ENCODE data around the gene AUH.

AUH gene

GRCh38 chr9:91265514-91265913, 96.2 kb downstream of the AUH start:
- no peak overlapping the region for H3K4me3 ChIP-seq (ENCODE audit: low read depth, low read length)
- TF ChIP-seq CTCF (IDR thresholded peaks at IDR 0.05; ENCODE audit: insufficient read depth, low read depth, low read length, missing control alignments): no peak

GRCh38 chr9:91261417-91261816, 100.3 kb downstream of the AUH start:
- TF ChIP-seq CTCF (IDR thresholded peaks at IDR 0.05; ENCODE audit: insufficient read depth, low read depth, low read length, missing control alignments): no peak
- no peak for DNase-seq (ENCODE audit: low read depth)
- H3K4me3 ChIP-seq (ENCODE audit: low read depth, low read length): no peak overlapping the region

More at GRCh38 chr9:91265514-91265913, 96.2 kb downstream of the AUH start:
- no peak for DNase-seq (ENCODE audit: low read depth)

- no peak for DNase-seq (ENCODE audit: low read depth)
- H3K4me3 ChIP-seq (ENCODE audit: low read depth, low read length): no peak overlapping the region
- no peak for TF ChIP-seq CTCF (IDR thresholded peaks at IDR 0.05; ENCODE audit: insufficient read depth, low read depth, low read length, missing control alignments)
Measured at GRCh38 chr9:91259162-91259561, 102.6 kb downstream of the AUH start.

GRCh38 chr9:91258451-91258850, 103.3 kb downstream of the AUH start:
- no peak for TF ChIP-seq CTCF (IDR thresholded peaks at IDR 0.05; ENCODE audit: insufficient read depth, low read depth, low read length, missing control alignments)
- DNase-seq (ENCODE audit: low read depth): no peak
- H3K4me3 ChIP-seq (ENCODE audit: low read depth, low read length): no peak overlapping the region

- no peak for TF ChIP-seq CTCF (IDR thresholded peaks at IDR 0.05; ENCODE audit: insufficient read depth, low read depth, low read length, missing control alignments)
- H3K4me3 ChIP-seq (ENCODE audit: low read depth, low read length): no peak overlapping the region
- no peak for DNase-seq (ENCODE audit: low read depth)
Measured at GRCh38 chr9:91256235-91256634, 105.5 kb downstream of the AUH start.

GRCh38 chr9:91255327-91255726, 106.4 kb downstream of the AUH start:
- no peak for DNase-seq (ENCODE audit: low read depth)
- no peak for TF ChIP-seq CTCF (IDR thresholded peaks at IDR 0.05; ENCODE audit: insufficient read depth, low read depth, low read length, missing control alignments)
- no peak overlapping the region for H3K4me3 ChIP-seq (ENCODE audit: low read depth, low read length)

GRCh38 chr9:91253488-91253887, 108.2 kb downstream of the AUH start:
- DNase-seq (ENCODE audit: low read depth): peak; percentile 8

More at GRCh38 chr9:91253488-91253887, 108.2 kb downstream of the AUH start:
- H3K4me3 ChIP-seq (ENCODE audit: low read depth, low read length): no peak overlapping the region
- TF ChIP-seq CTCF (IDR thresholded peaks at IDR 0.05; ENCODE audit: insufficient read depth, low read depth, low read length, missing control alignments): no peak

All from GM12865 (cell line).